HG02642 (cell line): Measurements from ENCODE around the gene CYSTM1.

Source experiments
- ATAC-seq: cut with Tn5 transposase; IDR thresholded peaks from one replicate; pipeline ENCODE4 v1.9.1; 2021; ENCODE audit warnings: mild to moderate bottlenecking; ENCODE audit not compliant: unreplicated experiment, poor library complexity

Gene CYSTM1

GRCh38 chr5:140228364-140228837 lies 53.4 kb downstream of the CYSTM1 start:
- no peak for ATAC-seq

DNA sequence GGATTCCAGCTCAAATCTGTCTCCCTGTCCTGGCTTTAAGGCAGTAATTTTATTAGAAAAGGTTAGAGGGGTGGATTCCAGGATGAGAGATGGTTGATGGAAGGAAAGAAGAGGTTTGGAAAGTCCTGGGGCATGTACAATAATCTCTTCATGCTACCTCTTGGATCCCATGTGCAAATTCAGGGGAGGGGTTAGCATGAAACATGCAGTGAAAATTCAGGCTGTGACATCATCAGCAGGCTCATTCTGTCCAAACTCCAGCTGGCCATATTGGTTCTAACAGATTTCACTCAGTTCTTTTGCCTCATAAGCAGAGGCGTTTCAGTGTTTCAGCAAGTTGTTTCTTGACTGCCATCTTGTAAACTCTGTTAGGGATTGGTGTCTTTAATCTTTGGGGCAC lies 55.4 kb downstream of the CYSTM1 start:
- ATAC-seq, result no peak

DNA sequence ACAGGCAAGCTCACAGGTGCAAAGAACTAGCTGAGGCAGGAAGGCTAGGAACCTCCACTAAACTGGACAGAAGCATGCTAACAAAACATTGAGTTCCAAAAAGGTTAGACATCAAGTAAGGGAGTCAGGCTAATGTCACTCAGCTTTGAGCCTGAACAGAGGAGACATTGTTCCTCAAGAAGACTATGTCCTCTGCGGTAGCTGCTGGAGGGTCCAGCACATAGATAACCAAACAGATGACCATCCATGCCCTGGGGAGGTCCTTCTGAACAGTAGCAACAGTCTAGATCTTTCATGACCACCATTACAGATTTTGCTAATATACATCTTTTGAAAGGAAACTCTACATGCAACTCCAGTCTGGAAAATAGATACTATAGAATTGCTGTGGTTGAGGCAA lies 57.7 kb downstream of the CYSTM1 start:
- ATAC-seq, result no peak

DNA sequence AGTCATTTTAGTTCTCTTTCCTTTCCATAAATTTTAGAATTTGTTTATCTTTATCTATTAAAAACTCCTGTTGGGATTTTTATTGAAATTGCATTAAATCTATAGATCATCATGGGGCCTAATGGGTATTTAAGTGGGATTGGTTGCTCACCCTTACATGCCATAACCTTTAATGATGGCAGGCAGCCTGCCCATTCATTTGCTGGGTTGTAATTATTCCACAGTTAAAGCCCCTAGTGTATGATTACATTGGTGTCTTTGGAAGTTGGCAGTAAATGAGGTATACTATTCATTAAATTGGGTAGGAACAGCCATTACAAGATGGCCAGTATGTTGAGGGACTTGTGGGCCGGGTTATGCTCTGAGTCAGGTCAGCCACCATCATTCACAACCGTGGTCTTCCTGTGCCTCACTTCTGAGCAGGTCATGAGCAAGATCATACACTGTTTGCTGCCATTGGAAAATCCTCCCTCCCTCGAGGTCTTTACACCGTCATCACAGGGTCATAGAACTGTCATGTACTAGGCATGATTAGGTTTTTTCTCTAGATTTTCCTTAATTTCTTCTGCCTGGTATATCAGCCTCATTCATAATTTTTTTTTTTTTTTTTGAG lies 59.5 kb downstream of the CYSTM1 start:
- ATAC-seq, result no peak

DNA sequence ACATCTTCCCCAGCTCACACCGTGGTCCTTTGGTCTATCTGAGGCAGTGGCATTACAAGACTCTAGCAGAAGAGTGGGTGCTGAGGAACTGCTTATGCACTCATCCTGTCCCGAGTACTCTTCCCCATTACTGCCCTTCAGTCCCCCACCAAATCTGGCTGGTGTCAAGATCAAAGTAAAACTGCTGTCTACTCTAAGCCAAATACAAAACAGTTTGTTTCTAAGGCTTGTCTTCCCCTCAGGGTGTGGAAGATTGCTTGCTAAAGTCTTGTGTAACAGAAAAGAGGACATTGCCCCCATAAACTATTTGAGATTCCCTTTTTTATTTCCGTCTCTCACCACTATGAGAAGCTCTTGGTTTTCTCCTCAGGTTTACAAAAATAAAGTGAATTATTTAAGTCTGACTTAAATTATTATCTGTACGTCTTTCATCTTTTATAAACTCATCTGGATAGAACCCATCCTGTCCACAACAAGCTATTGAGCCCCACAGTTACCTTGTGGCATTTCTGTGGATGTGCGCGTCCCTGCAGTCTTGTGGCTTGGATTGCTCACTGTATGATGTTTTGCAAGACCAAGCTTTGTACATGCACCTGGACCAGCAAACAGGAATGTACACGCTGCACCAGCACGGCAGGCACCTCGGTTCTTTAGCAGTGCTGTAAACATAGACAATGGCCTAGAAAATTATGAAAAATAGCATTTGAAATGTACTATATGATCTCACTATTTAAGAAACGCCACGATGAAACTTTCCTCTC lies 61.0 kb downstream of the CYSTM1 start:
- no peak for ATAC-seq

GRCh38 chr5:140236891-140237598 lies 62.1 kb downstream of the CYSTM1 start:
- no peak for ATAC-seq

DNA sequence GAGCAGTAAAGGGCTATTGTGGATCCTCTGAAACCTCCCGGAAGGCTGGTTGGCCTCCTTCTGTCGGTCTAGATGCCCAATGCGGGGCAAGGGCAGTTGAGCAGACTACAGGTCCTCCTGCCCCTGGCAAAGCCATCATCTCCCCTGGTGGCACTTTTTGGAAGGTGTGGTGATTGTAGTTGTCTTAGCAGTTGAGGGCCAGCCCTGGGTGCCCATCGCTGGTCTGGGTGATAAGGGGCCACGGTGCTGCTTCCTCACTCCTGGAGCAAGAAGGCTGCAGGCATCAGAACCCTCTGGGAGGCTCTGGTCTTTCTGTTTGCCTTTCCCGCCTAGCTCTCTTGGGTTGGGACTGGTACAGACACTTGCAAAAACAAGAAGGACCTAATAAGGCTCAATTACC lies 63.8 kb downstream of the CYSTM1 start:
- no peak for ATAC-seq

DNA sequence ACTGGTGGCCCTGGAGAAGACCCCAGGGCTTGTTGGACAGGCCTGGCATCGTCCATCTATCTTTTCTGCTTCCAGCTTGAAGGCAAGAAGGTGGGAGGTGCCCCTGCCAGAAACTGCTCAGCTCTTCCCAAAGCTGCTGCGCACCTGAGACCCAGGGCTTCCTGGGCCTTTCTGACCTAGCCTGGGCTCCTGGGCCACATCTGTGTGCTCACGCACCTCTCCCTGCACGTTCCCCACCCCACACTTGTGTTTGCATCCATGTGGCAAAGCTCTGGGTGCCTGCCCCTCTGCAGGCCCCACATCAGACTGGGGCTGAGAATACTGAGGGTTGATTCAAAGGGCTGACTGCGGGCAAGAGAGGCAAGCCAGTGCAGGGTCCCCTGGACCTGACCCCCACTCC lies 64.5 kb downstream of the CYSTM1 start:
- ATAC-seq, result no peak

DNA sequence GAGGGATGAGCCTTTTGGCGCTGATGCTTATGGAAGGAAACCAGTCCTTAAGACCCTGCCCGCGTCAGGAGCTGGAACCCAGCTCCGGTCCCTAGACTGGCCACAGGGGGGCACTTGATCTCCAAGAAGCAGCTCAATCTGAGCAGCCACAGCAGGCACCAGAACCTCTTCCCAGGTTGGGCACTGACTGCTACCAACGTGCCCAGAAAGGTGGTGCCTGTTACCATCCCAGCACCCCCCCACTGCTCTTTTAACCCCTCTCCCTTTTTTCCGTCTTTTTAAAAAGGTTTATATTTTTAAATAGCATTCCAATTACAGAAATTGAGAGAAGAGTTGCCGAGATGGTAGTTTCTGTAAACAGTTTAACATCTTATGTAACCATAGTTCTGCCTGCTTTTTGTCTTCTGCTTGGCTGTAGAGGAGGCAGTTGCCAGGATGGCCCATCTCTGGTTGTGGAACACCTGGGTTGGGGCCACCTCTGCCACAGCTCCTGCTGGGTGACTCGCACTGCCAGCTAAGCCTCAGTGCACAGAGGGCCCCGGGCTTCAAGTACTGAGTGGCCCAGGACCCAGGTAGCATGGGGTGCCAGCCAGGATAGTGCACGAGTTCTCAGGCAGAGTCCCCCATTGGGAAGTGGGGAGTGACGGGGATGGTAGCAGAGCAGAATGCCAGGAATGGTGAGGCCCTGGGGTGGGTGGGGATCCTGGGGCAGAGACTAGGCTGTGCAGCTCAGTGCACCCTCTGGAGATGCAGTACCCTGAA lies 65.1 kb downstream of the CYSTM1 start:
- ATAC-seq, result peak; percentile 56

- ATAC-seq, result no peak
Observed at GRCh38 chr5:140240987-140241706, 66.2 kb downstream of the CYSTM1 start.

DNA sequence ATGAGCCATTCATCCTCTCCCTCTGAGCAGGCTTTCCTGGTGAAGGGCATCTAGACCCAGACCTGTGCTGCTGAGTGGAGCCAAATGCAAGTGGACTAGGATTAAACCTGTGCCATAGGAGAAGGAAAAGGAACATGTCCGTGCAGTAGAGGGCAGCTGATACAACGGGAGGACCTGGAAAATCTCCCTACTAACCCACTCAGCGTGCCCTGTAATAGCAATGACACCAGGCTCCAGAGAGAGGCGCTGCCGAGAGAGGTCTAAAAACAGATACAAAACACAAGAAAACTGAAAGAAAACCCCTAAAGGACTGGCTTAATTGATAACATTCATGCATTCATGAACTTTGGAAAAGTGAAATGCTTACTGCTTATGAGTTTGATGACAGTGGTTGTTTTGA lies 67.1 kb downstream of the CYSTM1 start:
- ATAC-seq, result no peak

DNA sequence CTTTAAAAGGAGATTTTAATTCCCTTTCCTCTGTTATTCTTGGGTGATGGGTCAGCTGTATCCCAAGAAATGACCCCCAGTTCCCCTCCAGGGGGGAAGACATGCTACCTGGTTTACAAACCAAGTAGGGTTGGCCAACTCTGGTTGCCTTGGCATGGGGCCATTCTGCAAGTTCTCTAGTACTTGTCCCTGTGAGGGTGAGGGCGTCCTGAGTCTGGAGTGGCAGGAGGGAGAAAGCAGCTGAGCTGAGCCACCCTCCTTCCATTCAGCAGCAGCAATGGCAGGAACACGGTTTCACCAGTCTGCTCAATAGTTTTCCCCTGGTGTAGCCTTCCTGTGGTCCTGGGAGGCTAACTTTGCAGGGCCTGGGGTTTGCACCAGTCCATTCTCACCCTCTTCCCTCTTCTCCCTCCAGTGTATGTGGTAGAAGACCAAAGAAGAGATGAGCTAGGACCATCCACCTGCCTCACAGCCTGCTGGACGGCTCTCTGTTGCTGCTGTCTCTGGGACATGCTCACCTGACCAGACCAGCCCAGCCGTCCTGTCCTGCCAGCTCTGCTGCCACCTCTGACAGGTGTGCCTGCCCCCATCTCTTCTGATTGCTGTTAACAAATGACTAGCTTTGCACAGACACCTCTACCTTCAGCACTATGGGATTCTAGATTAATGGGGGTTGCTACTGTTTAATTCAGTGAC lies 68.0 kb downstream of the CYSTM1 start:
- no peak for ATAC-seq

DNA sequence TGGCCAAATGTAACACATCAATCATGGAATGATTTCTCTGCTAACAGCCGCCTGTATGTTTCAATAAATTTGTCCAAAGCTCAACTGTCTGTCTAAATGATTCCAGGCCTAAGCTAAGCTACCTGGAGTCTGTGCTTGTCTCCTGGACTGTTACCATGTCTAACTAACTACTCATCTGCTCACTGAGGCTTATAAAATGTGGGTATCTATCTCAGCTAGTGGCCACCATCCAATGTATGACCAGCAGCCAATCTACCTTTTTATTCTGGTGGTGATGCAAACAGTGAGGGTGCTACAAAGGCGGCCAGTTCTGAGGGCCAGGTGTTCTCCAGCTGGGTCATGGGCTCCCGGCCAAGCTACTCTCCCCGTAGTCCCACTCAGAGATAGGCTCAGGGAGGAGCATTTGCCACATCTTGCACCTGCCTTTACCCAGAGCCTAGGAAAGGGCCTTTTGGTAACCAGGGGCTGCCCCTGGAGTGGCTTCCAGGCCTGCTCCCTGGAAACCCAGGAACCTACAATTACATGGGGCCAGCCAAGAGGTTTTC lies 68.8 kb downstream of the CYSTM1 start:
- no peak for ATAC-seq

DNA sequence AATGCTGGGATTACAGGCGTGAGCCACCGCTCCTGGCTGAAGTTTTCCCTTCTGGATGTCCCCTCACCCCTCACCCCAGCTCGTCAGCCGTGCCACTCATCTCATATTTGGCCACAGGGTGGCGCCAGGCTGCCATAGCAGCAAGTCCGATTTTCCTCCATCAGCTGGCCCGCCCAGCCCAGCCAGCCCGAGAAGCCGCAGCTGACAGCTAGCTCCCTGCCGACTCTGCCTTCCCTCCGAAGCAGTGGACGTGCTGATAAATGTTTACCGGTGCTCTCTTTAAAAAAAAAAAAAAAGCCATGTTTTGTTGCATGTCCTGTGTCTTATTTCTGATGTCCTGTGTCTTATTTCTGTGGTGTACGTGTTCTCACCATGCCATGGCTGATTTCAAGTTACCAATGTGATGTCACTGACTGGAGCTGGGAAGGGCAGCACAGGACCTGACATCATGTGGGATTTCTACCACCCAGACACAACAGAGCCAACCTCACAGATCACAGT lies 69.6 kb downstream of the CYSTM1 start:
- peak; percentile 73 for ATAC-seq

GRCh38 chr5:140245341-140245740 lies 70.4 kb downstream of the CYSTM1 start:
- ATAC-seq, result no peak

GRCh38 chr5:140245926-140246325 lies 70.9 kb downstream of the CYSTM1 start:
- no peak for ATAC-seq

DNA sequence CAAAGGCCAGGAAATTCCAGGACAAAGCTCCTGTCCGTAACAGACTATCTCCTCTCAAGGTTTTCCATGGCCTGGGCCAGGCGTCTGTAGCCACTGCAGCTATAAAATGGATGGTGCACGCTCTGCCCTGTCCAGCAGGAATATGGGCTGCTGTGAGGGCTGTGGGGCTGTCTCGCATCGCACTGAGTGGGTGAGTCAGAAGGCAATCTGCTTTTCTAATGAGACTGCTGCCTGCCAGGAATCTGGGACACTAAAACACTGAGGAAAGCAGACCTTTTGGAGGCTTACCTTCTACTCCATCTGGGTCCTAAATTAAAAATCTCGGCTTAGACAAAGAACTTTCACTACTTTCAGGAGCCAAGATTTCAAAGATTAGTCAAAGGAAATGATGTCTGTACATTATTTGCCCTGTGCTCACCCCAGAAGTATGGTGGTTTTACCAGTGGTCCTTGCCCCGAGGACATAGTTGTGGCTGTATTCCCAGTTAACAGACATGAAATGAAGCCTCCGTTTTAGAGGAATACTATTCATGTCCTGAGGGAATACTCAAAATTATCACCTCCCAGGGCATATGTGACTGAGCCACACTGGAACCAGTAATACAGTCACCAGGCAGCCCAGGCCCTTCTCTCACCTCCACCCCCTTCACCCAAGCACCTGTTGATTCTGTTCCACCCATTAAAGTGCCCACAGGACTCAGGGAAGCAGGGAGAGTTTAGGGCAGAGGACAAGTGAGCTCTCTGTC lies 71.6 kb downstream of the CYSTM1 start:
- ATAC-seq, result no peak

GRCh38 chr5:140248414-140248813 lies 73.4 kb downstream of the CYSTM1 start:
- ATAC-seq, result no peak
